ENCODE results near the gene NACC2. TPM values are rescaled to one million over a fixed set of nuclear protein-coding genes. Genes with fewer than 3 reads are reported as not detected.

Gene NACC2
- total and polyA plus RNA-seq, 10 of the 15 experiments (the other 5 are each of a cell fraction or from before 2014, with no cell fraction given): 0.66 to 14.7 (median 3.5) TPM

- TF ChIP-seq RELA (IDR thresholded peaks at IDR 0.05; ENCODE audit: borderline replicate concordance, partially characterized antibody) (no peak), ZBTB33 (IDR thresholded peaks at IDR 0.05) (no peak), DPF2 (IDR thresholded peaks at IDR 0.05) (no peak), ZZZ3 (IDR thresholded peaks at IDR 0.05; ENCODE audit: control insufficient read depth, insufficient read length, low read depth) (no peak), PKNOX1 (IDR thresholded peaks at IDR 0.05) (peak; percentile 61), EP300 (IDR thresholded peaks at IDR 0.05; ENCODE audit: borderline replicate concordance in 1 of 2, control insufficient read depth in 1 of 2, low read depth in 2 of 2, low read length in 2 of 2) (no peak), WRNIP1 (IDR thresholded peaks at IDR 0.05; ENCODE audit: borderline replicate concordance, low read depth, low read length) (no peak), RAD21 (IDR thresholded peaks at IDR 0.05; ENCODE audit: insufficient read depth, low read depth, low read length) (peak; percentile 78), ZNF217 (IDR thresholded peaks at IDR 0.05) (no peak), BCLAF1 (IDR thresholded peaks at IDR 0.05) (no peak), NR2F1 (conservative IDR thresholded peaks at IDR 0.05) (no peak), TARDBP (IDR thresholded peaks at IDR 0.05; ENCODE audit: borderline replicate concordance) (no peak)
These were observed 5.4 kb downstream of the NACC2 start (continued) for GRCh38 chr9:136089697-136090045.

Data from GM12878 (cell line).